ENCODE measurements around the gene EXD2.

GRCh38 chr14:69252851-69253250 lies 61.6 kb downstream of the EXD2 start:
- no peak for TF ChIP-seq POLR2AphosphoS5 (IDR thresholded peaks at IDR 0.05; ENCODE audit: low read depth)
- no peak for TF ChIP-seq CTCF (IDR thresholded peaks at IDR 0.05; ENCODE audit: insufficient read depth, low read length)
